ENCODE measurements around the gene ELMOD3.

- TF ChIP-seq CTCF (IDR thresholded peaks at IDR 0.05) (no peak), POLR2A (IDR thresholded peaks at IDR 0.05) (no peak)
Observed at GRCh38 chr2:85334928-85335327, 19.6 kb upstream of the ELMOD3 start.
